ENCODE measurements around the gene KRTAP4-2. TPM values are rescaled to one million over a fixed set of nuclear protein-coding genes. Genes with fewer than 3 reads are reported as not detected.

Gene KRTAP4-2
- total and polyA plus RNA-seq, 2 of the 13 experiments (the other 11 are each of a cell fraction or from before 2014, with no cell fraction given), result not detected

DNA sequence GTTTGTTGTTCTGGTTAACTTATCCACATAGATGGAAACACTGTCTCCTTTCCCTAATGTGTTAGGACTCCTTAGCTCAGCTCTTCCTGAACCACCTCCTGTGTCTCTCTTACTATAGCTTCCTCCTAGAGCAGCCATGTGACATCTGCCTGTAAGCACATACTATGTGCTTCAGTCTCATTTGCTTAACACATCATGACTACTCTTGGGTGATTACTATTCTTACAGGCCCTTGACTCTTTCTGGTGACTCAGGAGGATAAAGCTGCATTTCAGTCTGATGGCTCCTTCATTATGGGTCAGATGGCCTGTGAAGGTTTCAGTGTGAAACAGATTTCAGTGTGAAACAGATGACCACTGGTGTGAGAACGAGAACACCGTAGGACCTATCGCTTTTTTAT lies 320 bp upstream of the KRTAP4-2 start:
- no peak for FAIRE-seq
- H3K27me3 ChIP-seq (ENCODE audit: control insufficient read depth in 1 of 2, insufficient read depth in 2 of 2, low read length in 2 of 2), result peaks cover 0 to 33% of the 10 kb centered on the region in 2 experiments; a peak in 3 of 5 replicates
- no peak for ATAC-seq

More for the DNA sequence above, 320 bp upstream of the KRTAP4-2 start:
- Histone ChIP-seq H3K9ac (ENCODE audit: insufficient read depth, low read depth, low read length) (no peak overlapping the region), H3K4me1 (ENCODE audit: insufficient read depth, low read length) (no peaks in the 10 kb centered on the region), H3K9me3 (ENCODE audit: low read length) (no peaks in the 10 kb centered on the region), H3K36me3 (replicated peaks in 1 of 2; ENCODE audit: control insufficient read depth in 1 of 2, insufficient read depth in 2 of 2, low read length in 2 of 2) (no peaks in the 10 kb centered on the region), H3K27ac (ENCODE audit: extremely low read length, insufficient read depth, low read length) (no peak overlapping the region), H3K4me2 (ENCODE audit: low read depth, low read length) (no peak overlapping the region), H3K79me2 (ENCODE audit: insufficient read depth, low read length) (no peaks in the 10 kb centered on the region), H4K20me1 (ENCODE audit: insufficient read depth, low read length) (no peaks in the 10 kb centered on the region), H2AFZ (ENCODE audit: low read length) (no peak overlapping the region), H3K4me3 (replicated peaks in 1 of 3; ENCODE audit: insufficient read depth in 1 of 3, low read depth in 2 of 3, low read length in 3 of 3) (no peak overlapping the region)
- POLR2A ChIA-PET, result no interaction called here
- DNase-seq (ENCODE audit: low spot score), result no peak
- TF ChIP-seq ZNF207 (IDR thresholded peaks at IDR 0.05; ENCODE audit: borderline replicate concordance) (no peak), PPARG (CRISPR knock-in tag; conservative IDR thresholded peaks at IDR 0.05) (no peak), RXRA (CRISPR knock-in tag; IDR thresholded peaks at IDR 0.05) (no peak), EED (CRISPR knock-in tag; IDR thresholded peaks at IDR 0.05) (no peak), ATF6 (CRISPR knock-in tag; conservative IDR thresholded peaks at IDR 0.05) (no peak), ZNF775 (CRISPR knock-in tag; IDR thresholded peaks at IDR 0.05; ENCODE audit: borderline replicate concordance) (no peak)
- TF ChIP-seq, protein P1, sequence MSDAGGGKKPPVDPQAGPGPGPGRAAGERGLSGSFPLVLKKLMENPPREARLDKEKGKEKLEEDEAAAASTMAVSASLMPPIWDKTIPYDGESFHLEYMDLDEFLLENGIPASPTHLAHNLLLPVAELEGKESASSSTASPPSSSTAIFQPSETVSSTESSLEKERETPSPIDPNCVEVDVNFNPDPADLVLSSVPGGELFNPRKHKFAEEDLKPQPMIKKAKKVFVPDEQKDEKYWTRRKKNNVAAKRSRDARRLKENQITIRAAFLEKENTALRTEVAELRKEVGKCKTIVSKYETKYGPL (CRISPR knock-in tag; IDR thresholded peaks at IDR 0.05), result no peak
- TF ChIP-seq, protein P2, sequence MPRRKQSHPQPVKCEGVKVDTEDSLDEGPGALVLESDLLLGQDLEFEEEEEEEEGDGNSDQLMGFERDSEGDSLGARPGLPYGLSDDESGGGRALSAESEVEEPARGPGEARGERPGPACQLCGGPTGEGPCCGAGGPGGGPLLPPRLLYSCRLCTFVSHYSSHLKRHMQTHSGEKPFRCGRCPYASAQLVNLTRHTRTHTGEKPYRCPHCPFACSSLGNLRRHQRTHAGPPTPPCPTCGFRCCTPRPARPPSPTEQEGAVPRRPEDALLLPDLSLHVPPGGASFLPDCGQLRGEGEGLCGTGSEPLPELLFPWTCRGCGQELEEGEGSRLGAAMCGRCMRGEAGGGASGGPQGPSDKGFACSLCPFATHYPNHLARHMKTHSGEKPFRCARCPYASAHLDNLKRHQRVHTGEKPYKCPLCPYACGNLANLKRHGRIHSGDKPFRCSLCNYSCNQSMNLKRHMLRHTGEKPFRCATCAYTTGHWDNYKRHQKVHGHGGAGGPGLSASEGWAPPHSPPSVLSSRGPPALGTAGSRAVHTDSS (CRISPR knock-in tag; conservative IDR thresholded peaks at IDR 0.05), result no peak
- BruUV-seq (replicated peaks), result no TSS peak
- CTCF ChIA-PET (ENCODE audit: low intra/inter-chr PET ratio, low total read pairs), result no interaction called here
- intact Hi-C loops (cut with micrococcal nuclease; ENCODE audit: unreplicated experiment), result loop anchor here (10.0 kb wide), 1 partner anchor 274 kb away; no protein-coding TSS in a partner anchor
- in situ Hi-C loops (cut with HindIII; ENCODE audit: extremely low pct_ligation_motif_present, low pct_unique_long_range_greater_than_20kb), result no loop called here
- 26% methylated on average over 3 of the region's 3 CpGs for WGBS (ENCODE audit: low lambda C conversion rate)

Measured in HepG2 (cell line).